ENCODE data around the gene MIOX.

DNA sequence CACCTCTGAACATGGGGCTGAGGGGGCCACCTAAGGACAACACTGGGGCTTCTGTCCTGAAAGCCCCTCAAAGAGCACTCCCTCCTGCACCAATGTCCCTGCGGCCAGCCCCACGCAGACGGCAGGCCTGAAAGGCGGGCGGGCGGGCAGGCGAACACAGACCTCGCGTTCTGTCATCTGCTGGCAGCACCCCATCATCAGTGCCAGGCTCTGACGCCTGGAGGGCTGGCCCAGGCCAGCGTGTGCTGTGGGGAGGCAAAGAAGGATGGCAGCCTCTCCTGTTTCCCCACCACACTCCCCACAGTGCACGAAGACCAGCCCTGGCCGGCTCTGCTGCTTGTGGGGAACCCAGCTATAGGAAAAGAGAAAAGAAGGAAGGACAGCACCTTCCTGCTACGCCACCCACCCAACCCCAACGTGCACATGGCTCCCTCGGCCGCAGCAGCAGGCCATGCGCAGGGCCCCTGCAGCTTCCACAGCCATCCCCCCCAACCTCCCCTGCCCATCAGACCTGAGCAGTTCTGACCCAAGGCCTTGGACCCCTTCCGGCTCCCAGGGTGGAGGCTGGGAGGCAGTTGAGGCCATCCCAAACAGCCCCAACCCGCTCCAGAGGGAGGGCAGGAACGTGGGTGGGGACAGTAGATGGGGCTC lies 15.3 kb upstream of the MIOX start:
- no peak for TF ChIP-seq ZBTB7A (IDR thresholded peaks at IDR 0.05; ENCODE audit: low read depth)
- no peak for TF ChIP-seq RAD21 (IDR thresholded peaks at IDR 0.05; ENCODE audit: low read depth)
- TF ChIP-seq FOXM1 (IDR thresholded peaks at IDR 0.05; ENCODE audit: borderline replicate concordance, low read depth) = no peak
- TF ChIP-seq CREB1 (IDR thresholded peaks at IDR 0.05; ENCODE audit: low read depth) = no peak
- TF ChIP-seq, protein P1, sequence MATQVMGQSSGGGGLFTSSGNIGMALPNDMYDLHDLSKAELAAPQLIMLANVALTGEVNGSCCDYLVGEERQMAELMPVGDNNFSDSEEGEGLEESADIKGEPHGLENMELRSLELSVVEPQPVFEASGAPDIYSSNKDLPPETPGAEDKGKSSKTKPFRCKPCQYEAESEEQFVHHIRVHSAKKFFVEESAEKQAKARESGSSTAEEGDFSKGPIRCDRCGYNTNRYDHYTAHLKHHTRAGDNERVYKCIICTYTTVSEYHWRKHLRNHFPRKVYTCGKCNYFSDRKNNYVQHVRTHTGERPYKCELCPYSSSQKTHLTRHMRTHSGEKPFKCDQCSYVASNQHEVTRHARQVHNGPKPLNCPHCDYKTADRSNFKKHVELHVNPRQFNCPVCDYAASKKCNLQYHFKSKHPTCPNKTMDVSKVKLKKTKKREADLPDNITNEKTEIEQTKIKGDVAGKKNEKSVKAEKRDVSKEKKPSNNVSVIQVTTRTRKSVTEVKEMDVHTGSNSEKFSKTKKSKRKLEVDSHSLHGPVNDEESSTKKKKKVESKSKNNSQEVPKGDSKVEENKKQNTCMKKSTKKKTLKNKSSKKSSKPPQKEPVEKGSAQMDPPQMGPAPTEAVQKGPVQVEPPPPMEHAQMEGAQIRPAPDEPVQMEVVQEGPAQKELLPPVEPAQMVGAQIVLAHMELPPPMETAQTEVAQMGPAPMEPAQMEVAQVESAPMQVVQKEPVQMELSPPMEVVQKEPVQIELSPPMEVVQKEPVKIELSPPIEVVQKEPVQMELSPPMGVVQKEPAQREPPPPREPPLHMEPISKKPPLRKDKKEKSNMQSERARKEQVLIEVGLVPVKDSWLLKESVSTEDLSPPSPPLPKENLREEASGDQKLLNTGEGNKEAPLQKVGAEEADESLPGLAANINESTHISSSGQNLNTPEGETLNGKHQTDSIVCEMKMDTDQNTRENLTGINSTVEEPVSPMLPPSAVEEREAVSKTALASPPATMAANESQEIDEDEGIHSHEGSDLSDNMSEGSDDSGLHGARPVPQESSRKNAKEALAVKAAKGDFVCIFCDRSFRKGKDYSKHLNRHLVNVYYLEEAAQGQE (IDR thresholded peaks at IDR 0.05; ENCODE audit: low read depth) = no peak
- no peak for TF ChIP-seq TAF1 (IDR thresholded peaks at IDR 0.05; ENCODE audit: low read depth)
- TF ChIP-seq EGR1 (IDR thresholded peaks at IDR 0.05) = no peak
- no peak for TF ChIP-seq EP300 (IDR thresholded peaks at IDR 0.05; ENCODE audit: borderline replicate concordance)

All from Ishikawa (cell line).